DND-41 (cell line): ENCODE data around the gene SMARCB1.

ENCODE experiments used
- ATAC-seq: fragments of 200-7000 bp; cut with Tn5 transposase; 3 replicates; pipeline ENCODE4 v1.9.1; 2021; ENCODE audit warnings: low read depth; ENCODE audit not compliant: insufficient read depth
- DNase-seq: peaks from one replicate; pipeline ENCODE4 v3.0.0-alpha.2; 2020
- H2AFZ ChIP-seq: 2 replicates; pipeline ENCODE4 v1.6.0; 2012; ENCODE audit warnings: low read depth, low read length
- H3K27ac ChIP-seq: 2 replicates; pipeline ENCODE4 v1.5.1; 2012; ENCODE audit warnings: low read length, inconsistent platforms
- H3K27me3 ChIP-seq: fragments of 200-600 bp; sonication (generic); 2 replicates; pipeline ENCODE4 v1.6.0; 2012; ENCODE audit warnings: low read length, mild to moderate bottlenecking, inconsistent platforms; ENCODE audit not compliant: insufficient read depth, poor library complexity
- H3K36me3 ChIP-seq: 2 replicates; pipeline ENCODE4 v1.5.1; 2012; ENCODE audit warnings: low read length, inconsistent platforms; ENCODE audit not compliant: insufficient read depth
- H3K4me1 ChIP-seq: 2 replicates; pipeline ENCODE4 v1.5.1; 2012; ENCODE audit warnings: mild to moderate bottlenecking, low read length; ENCODE audit not compliant: insufficient read depth
- H3K4me2 ChIP-seq: 2 replicates; pipeline ENCODE4 v1.6.0; 2012; ENCODE audit warnings: mild to moderate bottlenecking, moderate library complexity, low read length, inconsistent platforms; ENCODE audit not compliant: insufficient read depth
- H3K4me3 ChIP-seq, 2 experiments: fragments of 200-600 bp in 1 of 2; shearing (Covaris generic) in 1 of 2; 2 replicates each; pipeline ENCODE4 v1.5.1; 2012 to 2016; ENCODE audit warnings: inconsistent platforms in 2 of 2, low read length in 2 of 2, mild to moderate bottlenecking in 2 of 2, low read depth in 1 of 2, moderate library complexity in 1 of 2
- H3K79me2 ChIP-seq: 2 replicates; pipeline ENCODE4 v1.6.0; 2012; ENCODE audit warnings: low read length, inconsistent platforms; ENCODE audit not compliant: insufficient read depth
- H3K9ac ChIP-seq: 2 replicates; pipeline ENCODE4 v1.6.0; 2012; ENCODE audit warnings: low read depth, mild to moderate bottlenecking, inconsistent platforms, low read length, moderate library complexity
- H3K9me3 ChIP-seq: 2 replicates; pipeline ENCODE4 v1.5.1; 2012; ENCODE audit warnings: low read length, moderate library complexity, mild to moderate bottlenecking, inconsistent platforms; ENCODE audit not compliant: insufficient read depth, severe bottlenecking
- H4K20me1 ChIP-seq: 2 replicates; pipeline ENCODE4 v1.6.0; 2012; ENCODE audit warnings: low read length; ENCODE audit not compliant: insufficient read depth
- CTCF ChIP-seq: IDR thresholded peaks from 2 replicates; pipeline ENCODE4 v1.5.1; 2012; ENCODE audit warnings: borderline replicate concordance, low read length, moderate library complexity, mild to moderate bottlenecking; ENCODE audit not compliant: poor library complexity, severe bottlenecking; ENCODE audit errors: extremely low read depth
- EZH2 ChIP-seq: IDR thresholded peaks from 3 replicates; pipeline ENCODE4 v1.6.1; 2012; ENCODE audit warnings: borderline replicate concordance, low read depth, mild to moderate bottlenecking, moderate library complexity, low read length, inconsistent platforms; ENCODE audit not compliant: severe bottlenecking

SMARCB1 gene

GRCh38 chr22:23762842-23763578 is 23.8 kb upstream of the SMARCB1 start, which contains the start of gene C22orf15:
Gene C22orf15 (plus strand): TSS chr22:23762990. CDS start chr22:23763307, 317 bp downstream.
- TF ChIP-seq EZH2 (no peak), CTCF (no peak)
- peak within 1 kb of the TSS; percentile 9; the same call in 1 of the 2 replicates for H3K9ac ChIP-seq
- no peak within 1 kb of the TSS for H3K4me3 ChIP-seq
- no peaks in the 10 kb centered on the region for H4K20me1 ChIP-seq
- peak; percentile 50 for ATAC-seq
- peaks cover 28% of the 10 kb centered on the region for H3K4me1 ChIP-seq
- H3K27ac ChIP-seq: 0 out of 2 replicates have a peak within 1 kb of the TSS, but pooled peaks have one; percentile 37
- H3K27me3 ChIP-seq: no peaks in the 10 kb centered on the region
- DNase-seq: peak; percentile 62
- H2AFZ ChIP-seq: no peak within 1 kb of the TSS
- H3K79me2 ChIP-seq: no peaks in the 10 kb centered on the region
- no peak within 1 kb of the TSS for H3K4me2 ChIP-seq
- no peaks in the 10 kb centered on the region; the same call in 1 of the 2 replicates for H3K36me3 ChIP-seq
- no peaks in the 10 kb centered on the region for H3K9me3 ChIP-seq

- H3K27me3 ChIP-seq: no peaks in the 10 kb centered on the region
- no peak for TF ChIP-seq EZH2
- ATAC-seq: 0 out of 3 replicates have a peak, but pooled peaks have one; percentile 23
- no peaks in the 10 kb centered on the region for H3K9me3 ChIP-seq
- H3K27ac ChIP-seq: no peak overlapping the region
- no peak overlapping the region for H3K4me3 ChIP-seq
- no peaks in the 10 kb centered on the region; the same call in 1 of the 2 replicates for H3K36me3 ChIP-seq
- no peaks in the 10 kb centered on the region for H4K20me1 ChIP-seq
- no peaks in the 10 kb centered on the region for H3K79me2 ChIP-seq
- H2AFZ ChIP-seq: no peak overlapping the region
- DNase-seq: peak; percentile 50
- peaks cover 32% of the 10 kb centered on the region for H3K4me1 ChIP-seq
- H3K9ac ChIP-seq: no peak overlapping the region
- no peak overlapping the region for H3K4me2 ChIP-seq
Observed at GRCh38 chr22:23763579-23763945, 23.2 kb upstream of the SMARCB1 start.

- Histone ChIP-seq H3K4me2 (no peak overlapping the region), H4K20me1 (no peaks in the 10 kb centered on the region), H3K36me3 (no peaks in the 10 kb centered on the region; the same call in 1 of the 2 replicates), H3K27me3 (no peaks in the 10 kb centered on the region), H3K4me3 (no peak overlapping the region), H3K79me2 (no peaks in the 10 kb centered on the region), H3K4me1 (peaks cover 32% of the 10 kb centered on the region), H3K9me3 (no peaks in the 10 kb centered on the region), H3K27ac (no peak overlapping the region), H3K9ac (no peak overlapping the region), H2AFZ (no peak overlapping the region)
- no peak for ATAC-seq
- TF ChIP-seq CTCF: no peak
- DNase-seq: no peak
Observed at GRCh38 chr22:23763954-23764353, 22.8 kb upstream of the SMARCB1 start.
